GM13977 (cell line): ENCODE data around the gene BCKDHA.

ENCODE experiments used
- DNase-seq: peaks from one replicate; pipeline ENCODE4 v3.0.0; 2012; ENCODE audit warnings: low spot score
- in situ Hi-C: fragments of 300-500 bp; cut with MboI; formaldehyde crosslinking; loops from one replicate; pipeline ENCODE4 v1.12.0; 2022; ENCODE audit warnings: low sequenced_read_pairs, low pct_unique_long_range_greater_than_20kb, mixed read lengths, inconsistent platforms; ENCODE audit not compliant: unreplicated experiment
- TF ChIP-seq, protein P1 (sequence below): IDR thresholded peaks from 2 replicates; pipeline ENCODE4 v1.5.1; 2012; ENCODE audit warnings: mild to moderate bottlenecking, control low read depth; ENCODE audit not compliant: insufficient read depth; ENCODE audit errors: extremely low read depth, missing control alignments

Gene BCKDHA

GRCh38 chr19:41411100-41411967 is 13.7 kb downstream of the BCKDHA start:
- TF ChIP-seq, protein P1, sequence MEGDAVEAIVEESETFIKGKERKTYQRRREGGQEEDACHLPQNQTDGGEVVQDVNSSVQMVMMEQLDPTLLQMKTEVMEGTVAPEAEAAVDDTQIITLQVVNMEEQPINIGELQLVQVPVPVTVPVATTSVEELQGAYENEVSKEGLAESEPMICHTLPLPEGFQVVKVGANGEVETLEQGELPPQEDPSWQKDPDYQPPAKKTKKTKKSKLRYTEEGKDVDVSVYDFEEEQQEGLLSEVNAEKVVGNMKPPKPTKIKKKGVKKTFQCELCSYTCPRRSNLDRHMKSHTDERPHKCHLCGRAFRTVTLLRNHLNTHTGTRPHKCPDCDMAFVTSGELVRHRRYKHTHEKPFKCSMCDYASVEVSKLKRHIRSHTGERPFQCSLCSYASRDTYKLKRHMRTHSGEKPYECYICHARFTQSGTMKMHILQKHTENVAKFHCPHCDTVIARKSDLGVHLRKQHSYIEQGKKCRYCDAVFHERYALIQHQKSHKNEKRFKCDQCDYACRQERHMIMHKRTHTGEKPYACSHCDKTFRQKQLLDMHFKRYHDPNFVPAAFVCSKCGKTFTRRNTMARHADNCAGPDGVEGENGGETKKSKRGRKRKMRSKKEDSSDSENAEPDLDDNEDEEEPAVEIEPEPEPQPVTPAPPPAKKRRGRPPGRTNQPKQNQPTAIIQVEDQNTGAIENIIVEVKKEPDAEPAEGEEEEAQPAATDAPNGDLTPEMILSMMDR = no peak
- in situ Hi-C loops = no loop called here
- DNase-seq = no peak

DNA sequence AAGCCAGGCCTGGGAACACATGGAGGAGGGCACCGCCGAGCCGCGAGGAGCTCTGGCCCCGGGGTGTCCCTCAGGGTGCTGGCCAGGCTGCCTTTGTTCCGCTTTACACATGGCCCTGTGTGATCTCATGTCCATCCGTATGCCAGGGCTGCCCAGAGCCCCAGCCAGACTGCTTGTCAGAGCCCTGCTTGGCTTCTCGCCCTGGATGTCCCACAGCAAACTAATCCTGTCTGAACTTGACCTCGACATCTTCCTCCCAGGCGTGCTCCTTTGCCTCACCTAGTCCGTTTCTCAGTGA is 14.3 kb downstream of the BCKDHA start:
- DNase-seq = no peak
- in situ Hi-C loops = no loop called here
- TF ChIP-seq, protein P1 = no peak

DNA sequence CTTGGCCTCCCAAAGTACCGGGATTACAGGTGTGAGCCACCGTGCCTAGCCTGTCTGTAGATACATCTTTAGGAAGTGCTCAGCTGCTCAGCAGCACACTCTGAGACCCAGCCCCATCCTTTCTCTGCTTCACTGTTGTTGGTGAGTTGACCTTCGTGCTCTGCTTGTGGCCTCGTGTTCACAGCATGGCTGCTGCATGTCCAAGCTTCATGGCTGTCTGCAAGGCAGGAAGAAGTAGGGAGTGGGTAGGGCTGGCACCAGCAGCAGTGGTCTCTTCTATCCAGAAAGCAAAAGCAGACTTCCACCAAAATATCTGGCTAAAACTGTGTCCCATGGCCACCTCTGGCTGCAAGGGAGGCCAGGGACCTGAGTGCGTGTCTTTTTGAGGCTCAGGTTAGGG is 15.3 kb downstream of the BCKDHA start:
- TF ChIP-seq, protein P1 = no peak
- DNase-seq = no peak
- in situ Hi-C loops = no loop called here

- no peak for DNase-seq
- TF ChIP-seq, protein P1 = no peak
- in situ Hi-C loops = no loop called here
Measured at GRCh38 chr19:41413947-41414346, 16.3 kb downstream of the BCKDHA start.

GRCh38 chr19:41414461-41414860 is 16.8 kb downstream of the BCKDHA start:
- no peak for DNase-seq

DNA sequence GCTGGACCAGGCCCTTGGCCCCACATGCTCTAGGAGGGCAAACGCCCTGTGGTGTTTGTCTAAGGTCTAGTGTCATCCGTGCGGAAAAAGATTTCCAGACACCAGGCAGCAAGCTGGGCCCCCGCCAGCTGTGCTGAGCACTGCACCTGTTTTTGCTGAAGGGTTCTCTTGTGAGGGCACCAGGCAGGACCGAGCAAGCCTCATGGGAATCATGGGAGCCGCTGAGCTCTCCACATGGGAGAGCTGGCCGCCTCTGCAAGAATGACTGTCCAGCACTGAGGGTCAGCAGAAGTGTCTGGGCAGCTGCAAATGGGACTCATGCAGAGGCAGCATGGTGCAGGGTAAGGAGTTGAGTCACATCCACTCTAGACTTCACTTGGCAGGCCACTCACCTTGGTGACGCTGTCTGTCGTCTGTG is 17.5 kb downstream of the BCKDHA start:
- in situ Hi-C loops = no loop called here
- TF ChIP-seq, protein P1 = no peak
- no peak for DNase-seq

More at GRCh38 chr19:41414461-41414860, 16.8 kb downstream of the BCKDHA start:
- TF ChIP-seq, protein P1 = no peak
- in situ Hi-C loops = no loop called here

DNA sequence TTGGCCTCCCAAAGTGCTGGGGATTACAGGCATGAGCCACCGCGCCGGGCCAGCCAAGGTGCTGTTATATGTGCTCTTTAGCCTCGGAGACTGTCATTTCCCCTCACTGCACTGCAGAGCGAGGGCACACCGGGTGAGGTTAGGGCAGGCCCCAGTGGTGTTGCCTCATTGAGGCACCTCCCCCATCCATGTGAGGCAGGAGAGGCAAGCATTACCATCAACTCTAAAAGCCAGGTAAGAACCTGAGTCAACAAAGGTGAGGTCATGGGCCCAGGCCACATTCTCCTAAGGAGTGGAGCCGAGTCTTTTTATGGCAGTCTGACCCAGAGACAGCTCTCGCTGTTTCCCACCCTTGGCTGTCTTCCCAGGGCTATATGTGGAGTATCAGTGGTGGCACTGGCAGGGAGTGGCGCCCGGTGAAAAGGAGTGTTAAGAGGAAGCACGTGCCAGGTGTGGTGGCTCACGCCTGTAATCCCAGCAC is 18.6 kb downstream of the BCKDHA start:
- TF ChIP-seq, protein P1 = no peak
- DNase-seq = no peak
- in situ Hi-C loops = no loop called here
